ENCODE measurements around the gene ICAM1.
A peak's percentile ranks its signal among the peaks of the same experiment; 100 is the strongest.
"Not testable (repeated sequence)": the region's sequence is repeated elsewhere in the genome, so short reads cannot be mapped to it uniquely, and the experiment has no call there.

Gene ICAM1

GRCh38 chr19:10278935-10279334, 8.0 kb downstream of the ICAM1 start:
- DNase-seq = no peak

- DNase-seq = no peak
These were observed 9.0 kb downstream of the ICAM1 start for GRCh38 chr19:10279737-10280442.

- not testable (repeated sequence) for DNase-seq
These were observed 11.1 kb downstream of the ICAM1 start for GRCh38 chr19:10282043-10282442.

- no peak for DNase-seq
These were observed 12.6 kb downstream of the ICAM1 start for GRCh38 chr19:10283301-10284064.

- no peak for DNase-seq
These were observed 13.4 kb downstream of the ICAM1 start for GRCh38 chr19:10284065-10284959.

GRCh38 chr19:10284960-10285278, 14.0 kb downstream of the ICAM1 start:
- no peak for DNase-seq

GRCh38 chr19:10285393-10285792, 14.5 kb downstream of the ICAM1 start:
- DNase-seq = no peak

- DNase-seq = no peak
These were observed 16.1 kb downstream of the ICAM1 start, which contains the start of gene ICAM4 for GRCh38 chr19:10286803-10287737. ICAM4 (plus strand) TSS chr19:10286955; CDS start chr19:10287013, 58 bp downstream.

- DNase-seq = peak; percentile 89
These were observed 17.8 kb downstream of the ICAM1 start for GRCh38 chr19:10288662-10289166.

GRCh38 chr19:10289167-10289835, 18.4 kb downstream of the ICAM1 start:
- peak; percentile 94 for DNase-seq

- DNase-seq = peak; percentile 72
These were observed 19.0 kb downstream of the ICAM1 start, which contains the start of gene ICAM5 for GRCh38 chr19:10289836-10290356. ICAM5 (plus strand) TSS chr19:10289952; CDS start chr19:10290044, 92 bp downstream.

GRCh38 chr19:10290357-10290875, 19.5 kb downstream of the ICAM1 start:
- peak; percentile 61 for DNase-seq

- DNase-seq = peak; percentile 69
These were observed 20.1 kb downstream of the ICAM1 start for GRCh38 chr19:10290876-10291553.

GRCh38 chr19:10291554-10292205, 20.8 kb downstream of the ICAM1 start:
- DNase-seq = peak; percentile 68

- DNase-seq = peak; percentile 87
These were observed 21.4 kb downstream of the ICAM1 start for GRCh38 chr19:10292206-10292788.

- DNase-seq = peak; percentile 55
These were observed 22.1 kb downstream of the ICAM1 start for GRCh38 chr19:10292789-10293636.

- no peak for DNase-seq
These were observed 22.9 kb downstream of the ICAM1 start for GRCh38 chr19:10293637-10294367.

GRCh38 chr19:10294368-10294697, 23.4 kb downstream of the ICAM1 start:
- DNase-seq = no peak
